Trophoblast cell (in vitro differentiated cells and primary cell): ENCODE results near the gene MCAT.

Source experiments
- DNase-seq, 2 donors: peaks; one replicate each; pipeline ENCODE4 v3.0.0-alpha.2; 2016
- H2AFZ ChIP-seq: 2 replicates; pipeline ENCODE4 v1.6.1; 2013; ENCODE audit warnings: low read length, moderate library complexity, mild to moderate bottlenecking; ENCODE audit not compliant: insufficient read depth, poor library complexity
- H2AK5ac ChIP-seq: 2 replicates; pipeline ENCODE4 v1.6.1; 2013; ENCODE audit warnings: mild to moderate bottlenecking, low read length
- H2BK120ac ChIP-seq: 2 replicates; pipeline ENCODE4 v1.6.1; 2013; ENCODE audit warnings: low read length, mild to moderate bottlenecking, moderate library complexity; ENCODE audit not compliant: insufficient read depth, poor library complexity
- H2BK12ac ChIP-seq: 2 replicates; pipeline ENCODE4 v1.6.1; 2013; ENCODE audit warnings: mild to moderate bottlenecking, low read length, moderate library complexity
- H2BK5ac ChIP-seq: 2 replicates; pipeline ENCODE4 v1.6.1; 2013; ENCODE audit warnings: low read length, low read depth, moderate library complexity, mild to moderate bottlenecking; ENCODE audit not compliant: poor library complexity
- H3K14ac ChIP-seq: 2 replicates; pipeline ENCODE4 v1.6.1; 2013; ENCODE audit warnings: mild to moderate bottlenecking, low read length
- H3K18ac ChIP-seq: 2 replicates; pipeline ENCODE4 v1.6.1; 2013; ENCODE audit warnings: mild to moderate bottlenecking, low read length
- H3K23ac ChIP-seq: 2 replicates; pipeline ENCODE4 v1.6.1; 2013; ENCODE audit warnings: low read length
- H3K27ac ChIP-seq: 2 replicates; pipeline ENCODE4 v1.5.1; 2013; ENCODE audit warnings: low read depth, mild to moderate bottlenecking, inconsistent platforms, low read length, moderate library complexity
- H3K27me3 ChIP-seq: 2 replicates; pipeline ENCODE4 v1.6.1; 2013; ENCODE audit warnings: inconsistent platforms, mild to moderate bottlenecking, low read length, moderate library complexity; ENCODE audit not compliant: insufficient read depth
- H3K36me3 ChIP-seq, 2 experiments: 1 replicate in 1 of 2; 2 replicates in 1 of 2; pipeline ENCODE4 v1.6.1; 2013; ENCODE audit warnings: low read length in 2 of 2, mild to moderate bottlenecking in 2 of 2, moderate library complexity in 1 of 2; ENCODE audit not compliant: insufficient read depth in 2 of 2, control insufficient read depth in 1 of 2
- H3K4ac ChIP-seq: 2 replicates; pipeline ENCODE4 v1.6.1; 2013; ENCODE audit warnings: low read depth, mild to moderate bottlenecking, low read length, moderate library complexity
- H3K4me1 ChIP-seq, 2 experiments: 1 replicate in 1 of 2; 2 replicates in 1 of 2; pipeline ENCODE4 v1.6.1; 2013; ENCODE audit warnings: low read length in 2 of 2, mild to moderate bottlenecking in 2 of 2, moderate library complexity in 1 of 2; ENCODE audit not compliant: insufficient read depth in 2 of 2, control insufficient read depth in 1 of 2
- H3K4me2 ChIP-seq: 2 replicates; pipeline ENCODE4 v1.6.1; 2013; ENCODE audit warnings: inconsistent platforms, mild to moderate bottlenecking, low read length, moderate library complexity
- H3K4me3 ChIP-seq: 2 replicates; pipeline ENCODE4 v1.5.1; 2013; ENCODE audit warnings: mild to moderate bottlenecking, low read depth, low read length, inconsistent platforms
- H3K79me1 ChIP-seq: one replicate; pipeline ENCODE4 v1.6.1; 2013; ENCODE audit warnings: low read length
- H3K79me2 ChIP-seq: 2 replicates; pipeline ENCODE4 v1.6.1; 2013; ENCODE audit warnings: low read length, mild to moderate bottlenecking; ENCODE audit not compliant: control insufficient read depth, insufficient read depth, poor library complexity
- H3K9ac ChIP-seq: 2 replicates; pipeline ENCODE4 v1.6.1; 2013; ENCODE audit warnings: mild to moderate bottlenecking, low read length
- H3K9me3 ChIP-seq: 2 replicates; pipeline ENCODE4 v1.6.1; 2013; ENCODE audit warnings: low read depth, mild to moderate bottlenecking, control low read depth, inconsistent platforms, low read length; ENCODE audit not compliant: insufficient read depth
- H4K12ac ChIP-seq: 2 replicates; pipeline ENCODE4 v1.6.1; 2013; ENCODE audit warnings: low read depth, mild to moderate bottlenecking, low read length, moderate library complexity
- H4K8ac ChIP-seq: 2 replicates; pipeline ENCODE4 v1.6.1; 2013; ENCODE audit warnings: low read depth, mild to moderate bottlenecking, low read length, moderate library complexity
- H4K91ac ChIP-seq: one replicate; pipeline ENCODE4 v1.6.1; 2013; ENCODE audit warnings: low read depth, mild to moderate bottlenecking, low read length, moderate library complexity
- WGBS: extraction: QIAGEN DNeasy Blood & Tissue Kit; methylation state at CpG from one replicate; pipeline ENCODE4 v1.1.7; 2013; ENCODE audit warnings: missing lambda C conversion rate; ENCODE audit not compliant: insufficient read length, insufficient coverage; ENCODE audit errors: extremely low coverage; 5-methylcytosine and 5-hydroxymethylcytosine counted together

MCAT gene

DNA sequence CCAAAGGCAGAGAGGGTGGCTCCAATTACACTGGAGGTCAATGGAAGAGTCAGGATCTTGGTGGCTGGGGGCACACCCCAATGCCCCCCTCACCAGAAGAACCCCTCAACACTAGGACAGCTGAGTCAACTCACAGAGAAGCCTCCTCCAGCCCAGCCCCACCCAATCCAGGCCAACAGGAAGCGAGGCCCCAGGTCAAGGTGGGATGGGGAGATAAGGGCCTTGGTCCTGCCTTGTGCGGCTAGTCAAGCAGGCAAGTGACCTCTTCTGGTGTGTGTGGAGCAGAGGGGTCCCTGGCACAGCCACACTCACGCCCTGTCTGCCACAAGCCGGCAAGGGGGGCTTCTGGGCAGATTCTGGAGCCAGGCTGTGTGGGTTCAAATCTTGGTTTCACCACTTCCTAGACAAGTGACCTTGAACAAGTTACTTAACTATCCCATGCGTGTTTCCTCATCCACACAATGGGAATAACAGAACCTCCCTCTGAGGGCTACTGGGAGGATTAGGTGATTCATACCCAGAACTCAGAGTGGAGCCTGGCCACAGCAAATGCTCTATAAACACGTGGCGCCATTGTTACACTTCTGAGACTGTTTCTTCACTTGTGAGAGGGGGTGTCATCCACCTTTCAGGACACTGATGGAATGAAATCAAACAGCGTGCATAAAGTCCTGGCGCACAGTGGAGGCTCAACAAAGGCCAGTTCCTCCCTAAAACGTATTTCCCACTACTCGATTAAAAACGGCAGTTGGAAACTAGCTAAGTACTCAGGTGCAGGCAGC, 40.5 kb upstream of the MCAT start:
- Histone ChIP-seq H3K36me3 (peaks cover 21 to 27% of the 10 kb centered on the region in 2 experiments), H3K9me3 (peaks cover 2% of the 10 kb centered on the region), H3K4ac (no peak overlapping the region), H2BK5ac (no peak overlapping the region), H3K27ac (no peak overlapping the region), H4K8ac (no peak overlapping the region), H3K14ac (no peak overlapping the region), H3K23ac (no peak overlapping the region), H3K4me2 (no peak overlapping the region), H3K27me3 (no peaks in the 10 kb centered on the region), H4K91ac (no peak overlapping the region), H2AK5ac (no peak overlapping the region), H3K79me2 (peaks cover 9% of the 10 kb centered on the region), H2BK120ac (no peak overlapping the region), H3K4me3 (no peak overlapping the region), H3K18ac (no peak overlapping the region), H2BK12ac (no peak overlapping the region), H4K12ac (no peak overlapping the region), H3K79me1 (peaks cover 9% of the 10 kb centered on the region), H3K4me1 (peaks cover 6 to 12% of the 10 kb centered on the region in 2 experiments), H2AFZ (no peak overlapping the region), H3K9ac (no peak overlapping the region)
- WGBS, result no CpG with 5 or more reads among the region's 12 CpGs
- no peak for DNase-seq

DNA sequence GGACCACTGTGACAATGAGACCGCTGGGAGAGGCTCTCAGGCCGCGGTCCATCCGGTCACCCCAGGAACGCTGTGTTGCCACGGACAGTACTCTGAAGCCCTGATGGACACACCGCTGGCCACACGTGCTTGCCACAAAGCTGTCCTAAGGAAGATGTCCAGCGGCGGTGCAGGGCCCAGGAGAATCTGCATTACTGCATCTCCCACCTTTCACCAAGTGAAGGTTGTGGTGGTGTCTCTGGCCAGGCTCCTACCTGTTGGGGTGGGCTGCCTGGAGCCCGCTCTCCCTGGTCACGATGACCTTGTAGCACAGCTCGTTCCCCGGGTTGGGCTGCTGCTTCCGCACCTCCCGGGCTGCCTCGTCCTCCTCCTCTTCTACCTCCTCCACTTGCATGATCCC, 39.5 kb upstream of the MCAT start:
- H2BK12ac ChIP-seq, result no peak overlapping the region
- peaks cover 7% of the 10 kb centered on the region for H3K79me1 ChIP-seq
- H3K4me2 ChIP-seq, result no peak overlapping the region
- no peak overlapping the region for H4K8ac ChIP-seq
- H4K12ac ChIP-seq, result no peak overlapping the region
- no peak overlapping the region for H2BK120ac ChIP-seq
- H3K9ac ChIP-seq, result no peak overlapping the region
- DNase-seq, result no peak
- H3K4me3 ChIP-seq, result no peak overlapping the region
- H3K9me3 ChIP-seq, result peaks cover 2% of the 10 kb centered on the region
- H4K91ac ChIP-seq, result no peak overlapping the region
- H3K27me3 ChIP-seq, result no peaks in the 10 kb centered on the region
- no peak overlapping the region for H3K4ac ChIP-seq
- H3K4me1 ChIP-seq, result peaks cover 6 to 12% of the 10 kb centered on the region in 2 experiments
- H2AK5ac ChIP-seq, result no peak overlapping the region
- H3K27ac ChIP-seq, result no peak overlapping the region
- no peak overlapping the region for H3K23ac ChIP-seq
- WGBS, result no CpG with 5 or more reads among the region's 17 CpGs
- H3K79me2 ChIP-seq, result peaks cover 7% of the 10 kb centered on the region
- no peak overlapping the region for H2BK5ac ChIP-seq
- H3K14ac ChIP-seq, result no peak overlapping the region
- H3K18ac ChIP-seq, result no peak overlapping the region
- H3K36me3 ChIP-seq, result peaks cover 21 to 30% of the 10 kb centered on the region in 2 experiments
- H2AFZ ChIP-seq, result no peak overlapping the region

DNA sequence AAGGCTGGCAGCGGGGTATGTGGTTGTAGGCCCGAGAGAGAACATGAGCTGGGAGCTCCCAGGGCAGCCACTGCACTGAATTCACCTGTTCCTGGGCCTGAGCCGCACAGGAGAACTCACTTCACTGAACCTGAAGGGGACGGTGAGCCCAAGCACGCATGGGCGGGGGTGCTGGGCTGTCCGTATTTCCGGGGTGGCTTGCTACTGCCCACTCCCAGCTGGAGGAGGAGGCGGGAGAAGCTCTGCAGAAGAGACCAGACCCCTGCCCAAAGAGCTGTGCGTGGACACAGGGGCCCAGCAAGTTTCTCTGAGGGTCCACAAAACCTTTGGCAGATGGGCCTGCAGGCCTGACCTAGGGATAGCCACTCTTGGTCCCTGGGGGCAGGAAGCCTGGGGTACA, 38.9 kb upstream of the MCAT start:
- Histone ChIP-seq H2AK5ac (no peak overlapping the region), H3K14ac (no peak overlapping the region), H3K23ac (no peak overlapping the region), H3K27me3 (no peaks in the 10 kb centered on the region), H2BK5ac (no peak overlapping the region), H2BK120ac (no peak overlapping the region), H4K91ac (no peak overlapping the region), H2AFZ (no peak overlapping the region), H4K12ac (no peak overlapping the region), H3K27ac (no peak overlapping the region), H3K4ac (no peak overlapping the region), H3K36me3 (peaks cover 21 to 33% of the 10 kb centered on the region in 2 experiments), H3K79me2 (peaks cover 6% of the 10 kb centered on the region), H2BK12ac (no peak overlapping the region), H4K8ac (no peak overlapping the region), H3K9me3 (peaks cover 2% of the 10 kb centered on the region), H3K4me2 (no peak overlapping the region), H3K18ac (no peak overlapping the region), H3K9ac (no peak overlapping the region), H3K79me1 (peaks cover 5% of the 10 kb centered on the region), H3K4me1 (peaks cover 6 to 12% of the 10 kb centered on the region in 2 experiments), H3K4me3 (no peak overlapping the region)
- WGBS, result no CpG with 5 or more reads among the region's 10 CpGs
- no peak for DNase-seq

DNA sequence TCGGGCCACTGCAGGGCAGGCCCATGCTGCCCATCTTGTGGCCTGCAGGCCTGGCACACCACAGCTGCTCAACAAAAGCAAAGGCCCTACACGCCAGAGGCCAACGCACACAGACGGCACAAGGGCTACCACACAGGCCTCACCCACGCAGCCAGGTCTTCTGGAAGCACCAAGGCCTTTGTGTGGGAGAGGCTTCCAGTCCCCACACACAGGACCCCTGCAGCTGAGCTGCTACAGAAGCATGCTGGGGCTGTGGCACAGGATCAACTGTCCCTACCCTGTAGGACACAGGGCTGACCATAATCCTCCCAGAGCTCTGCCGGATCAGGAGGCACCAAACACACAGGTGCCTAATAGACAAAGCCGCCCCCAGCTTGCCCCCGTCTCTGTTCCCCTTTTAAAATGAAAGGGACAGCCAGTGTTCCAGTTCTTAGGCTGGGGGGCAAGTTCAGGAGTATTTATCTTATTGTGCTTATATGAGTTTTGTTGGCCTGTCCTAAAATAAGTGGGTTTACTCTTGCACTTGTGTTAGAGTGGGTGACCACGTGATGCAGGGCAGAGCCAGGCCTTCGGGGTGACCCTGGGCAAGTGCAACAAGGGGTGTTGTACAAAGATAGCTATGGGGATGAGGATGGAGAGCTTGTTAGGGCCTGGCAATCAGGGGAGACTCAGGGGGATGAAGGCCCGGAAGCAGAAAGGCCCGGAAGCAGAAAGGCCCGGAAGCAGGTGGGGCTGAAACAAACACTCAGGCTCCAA, 38.3 kb upstream of the MCAT start:
- Histone ChIP-seq H4K8ac (no peak overlapping the region), H2BK5ac (no peak overlapping the region), H3K4ac (no peak overlapping the region), H2BK120ac (no peak overlapping the region), H2AFZ (no peak overlapping the region), H2BK12ac (no peak overlapping the region), H3K23ac (no peak overlapping the region), H3K9ac (no peak overlapping the region), H3K79me1 (peaks cover 2% of the 10 kb centered on the region), H3K18ac (no peak overlapping the region), H3K4me3 (no peak overlapping the region), H3K4me1 (peaks cover 6 to 12% of the 10 kb centered on the region in 2 experiments), H3K27ac (no peak overlapping the region), H2AK5ac (no peak overlapping the region), H4K91ac (no peak overlapping the region), H4K12ac (no peak overlapping the region), H3K9me3 (peaks cover 2% of the 10 kb centered on the region), H3K27me3 (no peaks in the 10 kb centered on the region), H3K79me2 (peaks cover 2% of the 10 kb centered on the region), H3K14ac (no peak overlapping the region), H3K36me3 (peaks cover 21 to 33% of the 10 kb centered on the region in 2 experiments), H3K4me2 (no peak overlapping the region)
- DNase-seq, result no peak
- WGBS, result no CpG with 5 or more reads among the region's 13 CpGs
